Gastrocnemius medialis (tissue), 4 donors: Measurements from ENCODE around the gene DIP2C. TPM values are rescaled to one million over a fixed set of nuclear protein-coding genes. Genes with fewer than 3 reads are reported as not detected.

Experiments used
- ATAC-seq, 2 donors: fragments of 150-250 bp; one replicate each; pipeline ENCODE4 v1.9.1; 2016
- DNase-seq, 2 donors: peaks; one replicate each; pipeline ENCODE4 v3.0.0-alpha.2; 2019
- H3K27ac ChIP-seq, 4 donors: fragments of 200-600 bp; sonication (generic); 1 replicate in 1 of 4; 2 replicates in 3 of 4; pipeline ENCODE4 v1.5.1; 2016 to 2018; ENCODE audit warnings: mild to moderate bottlenecking in 2 of 4, moderate library complexity in 1 of 4
- H3K27me3 ChIP-seq, 3 donors: fragments of 200-600 bp; sonication (generic) in 2 of 3; 1 replicate in 1 of 3; 2 replicates in 2 of 3; pipeline versions ENCODE4 v1.5.1 to v1.6.0; 2016 to 2019; ENCODE audit warnings: mild to moderate bottlenecking in 1 of 3, moderate library complexity in 1 of 3
- H3K36me3 ChIP-seq, 2 donors: fragments of 200-600 bp; sonication (generic) in 1 of 2; one replicate each; pipeline ENCODE4 v1.5.1; 2017 to 2018
- H3K4me1 ChIP-seq, 2 donors: fragments of 200-600 bp; sonication (generic) in 1 of 2; one replicate each; pipeline ENCODE4 v1.5.1; 2016 to 2017; ENCODE audit warnings: mild to moderate bottlenecking in 2 of 2
- H3K4me3 ChIP-seq, 4 donors: fragments of 200-600 bp; sonication (generic) in 3 of 4; 1 replicate in 1 of 4; 2 replicates in 3 of 4; pipeline ENCODE4 v1.5.1; 2016 to 2019; ENCODE audit warnings: mild to moderate bottlenecking in 2 of 4
- H3K9me3 ChIP-seq, 3 donors: fragments of 200-600 bp; sonication (generic) in 2 of 3; 1 replicate in 1 of 3; 2 replicates in 2 of 3; pipeline ENCODE4 v1.5.1; 2016 to 2019
- CTCF ChIP-seq, 5 experiments: fragments of 450-650 bp in 3 of 5; fragments of 200-600 bp in 2 of 5; sonication (generic) in 2 of 5; IDR thresholded peaks in 4 of 5; conservative IDR thresholded peaks in 1 of 5; 1 replicate in 4 of 5; 2 replicates in 1 of 5; pipeline ENCODE4 v1.5.1; 2016 to 2019; ENCODE audit warnings: antibody characterized with exemption in 5 of 5, mild to moderate bottlenecking in 3 of 5, moderate library complexity in 3 of 5
- POLR2A ChIP-seq, 2 donors: fragments of 450-650 bp; IDR thresholded peaks; one replicate each; pipeline ENCODE4 v1.6.1; 2017; ENCODE audit warnings: antibody characterized with exemption in 2 of 2, mild to moderate bottlenecking in 2 of 2, moderate library complexity in 2 of 2
- in situ Hi-C, 4 donors: fragments of 200-750 bp; cut with MboI; loops; one replicate each; pipeline versions ENCODE4 v1.15.0 to v1.8.0; 2017; ENCODE audit warnings: low sequenced_read_pairs in 4 of 4
- intact Hi-C: fragments of 100-400 bp; cut with DNase I; formaldehyde crosslinking; loops from one replicate; pipeline ENCODE4 v1.15.1; 2023; ENCODE audit warnings: low total_unique reads
- total RNA-seq, 4 donors: library from RNA; depleted of rRNA; stranded (reverse); fragments of >200 nt; gene quantifications; one replicate each; pipeline versions ENCODE4 v1.1.0 to v1.2.3, GENCODE V29; 2016

The DIP2C gene
- total RNA-seq, 4 donors from 2014 or later: 19.1 to 60.0 (median 30.2) TPM

GRCh38 chr10:714214-714613 is 24.7 kb upstream of the DIP2C start:
- no peaks in the 10 kb centered on the region for H3K36me3 ChIP-seq
- TF ChIP-seq CTCF (IDR thresholded peaks at IDR 0.05 in 4 of 5, conservative IDR thresholded peaks at IDR 0.05 in 1 of 5): no peak
- TF ChIP-seq POLR2A (IDR thresholded peaks at IDR 0.05): no peak
- in situ Hi-C loops (no loop called here), intact Hi-C loops (no loop called here)
- no peak overlapping the region for H3K4me3 ChIP-seq
- no peaks in the 10 kb centered on the region for H3K27me3 ChIP-seq
- H3K4me1 ChIP-seq: no peaks in the 10 kb centered on the region
- no peak overlapping the region for H3K27ac ChIP-seq
- H3K9me3 ChIP-seq: peaks cover 0 to 4% (median 0%) of the 10 kb centered on the region in 3 donors
- DNase-seq: no peak
- no peak for ATAC-seq

GRCh38 chr10:712575-712974 is 23.1 kb upstream of the DIP2C start:
- no peaks in the 10 kb centered on the region for H3K27me3 ChIP-seq
- DNase-seq: no peak
- no peak overlapping the region for H3K27ac ChIP-seq
- intact Hi-C loops (no loop called here), in situ Hi-C loops (no loop called here)
- no peaks in the 10 kb centered on the region for H3K4me1 ChIP-seq
- TF ChIP-seq CTCF (IDR thresholded peaks at IDR 0.05 in 4 of 5, conservative IDR thresholded peaks at IDR 0.05 in 1 of 5): no peak
- no peak for TF ChIP-seq POLR2A (IDR thresholded peaks at IDR 0.05)
- H3K9me3 ChIP-seq: peaks cover 0 to 4% (median 0%) of the 10 kb centered on the region in 3 donors
- no peaks in the 10 kb centered on the region for H3K36me3 ChIP-seq
- ATAC-seq: no peak
- H3K4me3 ChIP-seq: no peak overlapping the region

- DNase-seq (no peak), ATAC-seq (no peak)
- Histone ChIP-seq H3K9me3 (peaks cover 0 to 4% (median 0%) of the 10 kb centered on the region in 3 donors), H3K4me3 (no peak overlapping the region), H3K27me3 (no peaks in the 10 kb centered on the region), H3K27ac (no peak overlapping the region), H3K4me1 (no peaks in the 10 kb centered on the region), H3K36me3 (no peaks in the 10 kb centered on the region)
- in situ Hi-C loops (no loop called here), intact Hi-C loops (no loop called here)
- TF ChIP-seq CTCF (IDR thresholded peaks at IDR 0.05 in 4 of 5, conservative IDR thresholded peaks at IDR 0.05 in 1 of 5) (no peak), POLR2A (IDR thresholded peaks at IDR 0.05) (no peak)
Measured at GRCh38 chr10:712089-712488, 22.6 kb upstream of the DIP2C start.

GRCh38 chr10:707861-708260 is 18.4 kb upstream of the DIP2C start:
- H3K4me3 ChIP-seq: no peak overlapping the region
- DNase-seq: no peak
- in situ Hi-C loops (no loop called here), intact Hi-C loops (no loop called here)
- no peak for TF ChIP-seq POLR2A (IDR thresholded peaks at IDR 0.05)
- TF ChIP-seq CTCF (IDR thresholded peaks at IDR 0.05 in 4 of 5, conservative IDR thresholded peaks at IDR 0.05 in 1 of 5): no peak
- no peaks in the 10 kb centered on the region for H3K27me3 ChIP-seq
- ATAC-seq: no peak
- no peaks in the 10 kb centered on the region for H3K9me3 ChIP-seq
- H3K27ac ChIP-seq: no peak overlapping the region
- no peaks in the 10 kb centered on the region for H3K4me1 ChIP-seq
- H3K36me3 ChIP-seq: no peaks in the 10 kb centered on the region

GRCh38 chr10:707456-707855 is 18.0 kb upstream of the DIP2C start:
- intact Hi-C loops (no loop called here), in situ Hi-C loops (no loop called here)
- no peak for ATAC-seq
- no peaks in the 10 kb centered on the region for H3K9me3 ChIP-seq
- no peaks in the 10 kb centered on the region for H3K27me3 ChIP-seq
- H3K27ac ChIP-seq: no peak overlapping the region
- H3K4me1 ChIP-seq: no peaks in the 10 kb centered on the region
- no peaks in the 10 kb centered on the region for H3K36me3 ChIP-seq
- H3K4me3 ChIP-seq: no peak overlapping the region
- no peak for TF ChIP-seq POLR2A (IDR thresholded peaks at IDR 0.05)
- TF ChIP-seq CTCF (IDR thresholded peaks at IDR 0.05 in 4 of 5, conservative IDR thresholded peaks at IDR 0.05 in 1 of 5): no peak
- DNase-seq: no peak
